Measurements from ENCODE around the gene PLN.

Gene PLN

DNA sequence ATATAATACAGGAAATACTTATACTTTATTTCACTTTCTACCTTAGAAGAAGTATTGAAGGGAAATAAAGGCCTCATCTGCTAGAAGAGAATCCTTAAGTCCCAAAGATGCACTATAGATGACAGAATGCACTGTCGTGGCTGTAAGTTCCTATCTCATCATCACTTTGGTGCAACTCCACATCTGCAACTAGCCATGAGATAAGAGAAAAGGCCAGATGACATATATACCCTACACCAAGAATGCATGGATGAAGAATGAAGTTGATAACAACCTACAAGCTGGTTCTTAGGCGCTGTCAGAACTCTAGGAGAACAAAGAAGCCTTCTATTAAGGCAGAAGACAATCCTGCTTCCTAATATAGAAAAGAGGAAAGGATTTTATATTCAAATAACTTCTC, 11.6 kb upstream of the PLN start:
- Histone ChIP-seq H3K27me3 (ENCODE audit: insufficient read depth, low read length, poor library complexity) (no peaks in the 10 kb centered on the region), H3K79me2 (ENCODE audit: insufficient read depth, low read length) (peaks cover 52% of the 10 kb centered on the region), H3K9ac (ENCODE audit: low read depth, low read length) (no peak overlapping the region), H3K9me3 (ENCODE audit: insufficient read depth, low read length, severe bottlenecking) (no peaks in the 10 kb centered on the region), H3K27ac (ENCODE audit: low read length) (no peak overlapping the region), H4K20me1 (ENCODE audit: insufficient read depth, low read length) (peaks cover 2% of the 10 kb centered on the region; the same call in 1 of the 2 replicates), H3K4me3 (ENCODE audit: low read depth in 1 of 2, low read length in 2 of 2) (no peak overlapping the region), H3K36me3 (ENCODE audit: insufficient read depth, low read length) (peaks cover 4% of the 10 kb centered on the region; the same call in 1 of the 2 replicates), H3K4me1 (ENCODE audit: insufficient read depth, low read length) (no peaks in the 10 kb centered on the region), H3K4me2 (ENCODE audit: insufficient read depth, low read length) (no peak overlapping the region), H2AFZ (ENCODE audit: low read depth, low read length) (no peak overlapping the region)
- ATAC-seq (ENCODE audit: insufficient read depth, low read depth), result no peak
- no peak for DNase-seq
- TF ChIP-seq, protein P1, sequence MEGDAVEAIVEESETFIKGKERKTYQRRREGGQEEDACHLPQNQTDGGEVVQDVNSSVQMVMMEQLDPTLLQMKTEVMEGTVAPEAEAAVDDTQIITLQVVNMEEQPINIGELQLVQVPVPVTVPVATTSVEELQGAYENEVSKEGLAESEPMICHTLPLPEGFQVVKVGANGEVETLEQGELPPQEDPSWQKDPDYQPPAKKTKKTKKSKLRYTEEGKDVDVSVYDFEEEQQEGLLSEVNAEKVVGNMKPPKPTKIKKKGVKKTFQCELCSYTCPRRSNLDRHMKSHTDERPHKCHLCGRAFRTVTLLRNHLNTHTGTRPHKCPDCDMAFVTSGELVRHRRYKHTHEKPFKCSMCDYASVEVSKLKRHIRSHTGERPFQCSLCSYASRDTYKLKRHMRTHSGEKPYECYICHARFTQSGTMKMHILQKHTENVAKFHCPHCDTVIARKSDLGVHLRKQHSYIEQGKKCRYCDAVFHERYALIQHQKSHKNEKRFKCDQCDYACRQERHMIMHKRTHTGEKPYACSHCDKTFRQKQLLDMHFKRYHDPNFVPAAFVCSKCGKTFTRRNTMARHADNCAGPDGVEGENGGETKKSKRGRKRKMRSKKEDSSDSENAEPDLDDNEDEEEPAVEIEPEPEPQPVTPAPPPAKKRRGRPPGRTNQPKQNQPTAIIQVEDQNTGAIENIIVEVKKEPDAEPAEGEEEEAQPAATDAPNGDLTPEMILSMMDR (IDR thresholded peaks at IDR 0.05; ENCODE audit: borderline replicate concordance, extremely low read depth, low read length, poor library complexity, severe bottlenecking), result no peak
- no peak for TF ChIP-seq EZH2 (IDR thresholded peaks at IDR 0.05; ENCODE audit: borderline replicate concordance, low read depth, low read length, severe bottlenecking)

DNA sequence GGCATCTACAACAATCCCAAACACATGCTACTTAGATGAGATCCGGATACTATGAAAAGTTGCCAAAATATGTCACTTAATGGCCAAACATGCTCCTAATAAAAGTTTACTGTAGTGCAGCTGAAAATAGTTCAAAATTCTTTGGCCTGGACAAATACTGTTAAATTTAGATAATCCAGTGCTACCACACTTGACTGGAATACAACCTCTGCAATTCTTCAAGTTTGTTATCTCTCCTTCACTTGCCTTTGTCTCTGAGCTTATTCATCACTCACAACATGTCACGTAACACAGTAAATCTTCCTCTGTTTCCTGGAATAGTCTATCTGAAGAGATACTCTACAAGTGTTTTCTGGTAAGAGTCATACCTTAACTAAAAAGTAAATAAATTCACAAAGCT, 10.5 kb upstream of the PLN start:
- no peak overlapping the region for H3K27ac ChIP-seq (ENCODE audit: low read length)
- TF ChIP-seq, protein P1 (IDR thresholded peaks at IDR 0.05; ENCODE audit: borderline replicate concordance, extremely low read depth, low read length, poor library complexity, severe bottlenecking), result no peak
- TF ChIP-seq EZH2 (IDR thresholded peaks at IDR 0.05; ENCODE audit: borderline replicate concordance, low read depth, low read length, severe bottlenecking), result no peak
- H3K4me1 ChIP-seq (ENCODE audit: insufficient read depth, low read length), result no peaks in the 10 kb centered on the region
- H3K4me3 ChIP-seq (ENCODE audit: low read depth in 1 of 2, low read length in 2 of 2), result no peak overlapping the region
- no peak for DNase-seq
- H3K4me2 ChIP-seq (ENCODE audit: insufficient read depth, low read length), result no peak overlapping the region
- no peak for ATAC-seq (ENCODE audit: insufficient read depth, low read depth)
- H3K9me3 ChIP-seq (ENCODE audit: insufficient read depth, low read length, severe bottlenecking), result no peaks in the 10 kb centered on the region
- no peak overlapping the region for H2AFZ ChIP-seq (ENCODE audit: low read depth, low read length)
- no peak overlapping the region for H3K9ac ChIP-seq (ENCODE audit: low read depth, low read length)
- peaks cover 4% of the 10 kb centered on the region; the same call in 1 of the 2 replicates for H3K36me3 ChIP-seq (ENCODE audit: insufficient read depth, low read length)
- H3K79me2 ChIP-seq (ENCODE audit: insufficient read depth, low read length), result peaks cover 44% of the 10 kb centered on the region
- H3K27me3 ChIP-seq (ENCODE audit: insufficient read depth, low read length, poor library complexity), result no peaks in the 10 kb centered on the region
- peaks cover 2% of the 10 kb centered on the region; the same call in 1 of the 2 replicates for H4K20me1 ChIP-seq (ENCODE audit: insufficient read depth, low read length)

DNA sequence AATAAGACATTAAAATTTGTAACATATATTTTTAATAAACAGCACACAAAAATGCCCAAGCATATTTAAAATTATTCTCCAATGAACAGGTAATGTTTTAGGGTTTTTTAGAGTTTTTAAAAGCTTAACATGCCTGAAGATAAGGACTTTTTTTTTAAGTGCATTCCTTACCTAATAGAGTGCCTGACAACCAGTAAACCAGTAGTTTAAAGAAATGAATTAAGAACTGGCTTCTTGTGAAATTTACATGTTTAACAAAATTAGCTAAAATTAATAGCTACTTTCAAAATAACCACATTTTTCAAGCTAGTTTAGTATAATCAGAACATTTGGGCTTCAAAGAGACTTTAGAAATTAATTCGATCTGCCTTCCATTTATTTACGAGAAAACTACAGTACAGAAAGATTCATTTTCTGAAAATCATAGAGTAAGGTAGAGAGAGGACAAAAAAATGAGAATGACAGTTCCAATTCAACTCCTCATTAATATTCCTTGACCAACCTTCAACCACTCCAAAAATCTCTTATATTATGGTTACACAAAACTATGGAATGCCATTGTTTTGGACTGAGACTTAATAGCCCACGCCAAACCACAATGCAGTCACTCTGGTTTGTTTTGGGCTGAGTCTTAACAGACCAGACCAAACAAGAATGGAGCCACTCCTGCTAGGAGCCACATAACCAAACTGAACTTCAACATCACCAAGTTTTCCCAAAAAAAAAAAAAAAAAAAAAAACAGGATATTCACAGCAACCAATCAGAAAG, 5.7 kb upstream of the PLN start:
- Histone ChIP-seq H3K79me2 (ENCODE audit: insufficient read depth, low read length) (peaks cover 47% of the 10 kb centered on the region), H3K4me1 (ENCODE audit: insufficient read depth, low read length) (no peaks in the 10 kb centered on the region)

More for the DNA sequence above, 5.7 kb upstream of the PLN start:
- DNase-seq, result no peak
- H3K27me3 ChIP-seq (ENCODE audit: insufficient read depth, low read length, poor library complexity), result no peaks in the 10 kb centered on the region
- H3K27ac ChIP-seq (ENCODE audit: low read length), result no peak overlapping the region
- no peak overlapping the region for H3K9ac ChIP-seq (ENCODE audit: low read depth, low read length)
- no peak for ATAC-seq (ENCODE audit: insufficient read depth, low read depth)
- no peaks in the 10 kb centered on the region for H3K36me3 ChIP-seq (ENCODE audit: insufficient read depth, low read length)
- no peaks in the 10 kb centered on the region for H3K9me3 ChIP-seq (ENCODE audit: insufficient read depth, low read length, severe bottlenecking)
- H2AFZ ChIP-seq (ENCODE audit: low read depth, low read length), result no peak overlapping the region
- TF ChIP-seq EZH2 (IDR thresholded peaks at IDR 0.05; ENCODE audit: borderline replicate concordance, low read depth, low read length, severe bottlenecking), result no peak
- TF ChIP-seq, protein P1 (IDR thresholded peaks at IDR 0.05; ENCODE audit: borderline replicate concordance, extremely low read depth, low read length, poor library complexity, severe bottlenecking), result no peak
- no peak overlapping the region for H3K4me3 ChIP-seq (ENCODE audit: low read depth in 1 of 2, low read length in 2 of 2)
- H3K4me2 ChIP-seq (ENCODE audit: insufficient read depth, low read length), result no peak overlapping the region
- no peaks in the 10 kb centered on the region; the same call in 1 of the 2 replicates for H4K20me1 ChIP-seq (ENCODE audit: insufficient read depth, low read length)

All from DND-41 (cell line).